ENCODE results near the gene TH.
"Not testable (repeated sequence)": the region's sequence is repeated elsewhere in the genome, so short reads cannot be mapped to it uniquely, and the experiment has no call there.

TH gene

GRCh38 chr11:2195756-2196088, 24.1 kb upstream of the TH start:
- no peak for DNase-seq (ENCODE audit: low spot score)

GRCh38 chr11:2194877-2195755, 23.5 kb upstream of the TH start:
- peak; percentile 40 for DNase-seq (ENCODE audit: low spot score)

- not testable (repeated sequence) for DNase-seq (ENCODE audit: low spot score)
Observed at GRCh38 chr11:2193888-2194595, 22.4 kb upstream of the TH start.

GRCh38 chr11:2193099-2193887, 21.7 kb upstream of the TH start:
- DNase-seq (ENCODE audit: low spot score): no peak

- no peak for DNase-seq (ENCODE audit: low spot score)
Observed at GRCh38 chr11:2192435-2192834, 20.8 kb upstream of the TH start.

- DNase-seq (ENCODE audit: low spot score): no peak
Observed at GRCh38 chr11:2191883-2192282, 20.3 kb upstream of the TH start.

GRCh38 chr11:2190657-2191471, 19.2 kb upstream of the TH start:
- no peak for DNase-seq (ENCODE audit: low spot score)

- DNase-seq (ENCODE audit: low spot score): no peak
Observed at GRCh38 chr11:2189938-2190656, 18.5 kb upstream of the TH start.

- DNase-seq (ENCODE audit: low spot score): no peak
Observed at GRCh38 chr11:2188745-2189144, 17.1 kb upstream of the TH start.

GRCh38 chr11:2187280-2187707, 15.7 kb upstream of the TH start:
- no peak for DNase-seq (ENCODE audit: low spot score)

- DNase-seq (ENCODE audit: low spot score): peak; percentile 33
Observed at GRCh38 chr11:2186669-2187279, 15.2 kb upstream of the TH start.

- no peak for DNase-seq (ENCODE audit: low spot score)
Observed at GRCh38 chr11:2185324-2186085, 13.9 kb upstream of the TH start.

- DNase-seq (ENCODE audit: low spot score): no peak
Observed at GRCh38 chr11:2182692-2183474, 11.3 kb upstream of the TH start.

- DNase-seq (ENCODE audit: low spot score): no peak
Observed at GRCh38 chr11:2182075-2182474, 10.5 kb upstream of the TH start.

- no peak for DNase-seq (ENCODE audit: low spot score)
Observed at GRCh38 chr11:2180789-2181370, 9.3 kb upstream of the TH start.

- DNase-seq (ENCODE audit: low spot score): no peak
Observed at GRCh38 chr11:2180347-2180746, 8.7 kb upstream of the TH start.

- DNase-seq (ENCODE audit: low spot score): no peak
Observed at GRCh38 chr11:2179516-2179915, 7.9 kb upstream of the TH start.

GRCh38 chr11:2178906-2179494, 7.4 kb upstream of the TH start:
- DNase-seq (ENCODE audit: low spot score): no peak
